ENCODE data around the gene CNOT4. TPM values are rescaled to one million over a fixed set of nuclear protein-coding genes. Genes with fewer than 3 reads are reported as not detected.
A peak's percentile ranks its signal among the peaks of the same experiment; 100 is the strongest.
"Not testable (repeated sequence)": the region's sequence is repeated elsewhere in the genome, so short reads cannot be mapped to it uniquely, and the experiment has no call there.

Gene CNOT4
- total RNA-seq, 3 donors from 2014 or later (not counting 1 experiment from before 2014, with no cell fraction given): 40.6 to 47.1 (median 40.7) TPM

DNA sequence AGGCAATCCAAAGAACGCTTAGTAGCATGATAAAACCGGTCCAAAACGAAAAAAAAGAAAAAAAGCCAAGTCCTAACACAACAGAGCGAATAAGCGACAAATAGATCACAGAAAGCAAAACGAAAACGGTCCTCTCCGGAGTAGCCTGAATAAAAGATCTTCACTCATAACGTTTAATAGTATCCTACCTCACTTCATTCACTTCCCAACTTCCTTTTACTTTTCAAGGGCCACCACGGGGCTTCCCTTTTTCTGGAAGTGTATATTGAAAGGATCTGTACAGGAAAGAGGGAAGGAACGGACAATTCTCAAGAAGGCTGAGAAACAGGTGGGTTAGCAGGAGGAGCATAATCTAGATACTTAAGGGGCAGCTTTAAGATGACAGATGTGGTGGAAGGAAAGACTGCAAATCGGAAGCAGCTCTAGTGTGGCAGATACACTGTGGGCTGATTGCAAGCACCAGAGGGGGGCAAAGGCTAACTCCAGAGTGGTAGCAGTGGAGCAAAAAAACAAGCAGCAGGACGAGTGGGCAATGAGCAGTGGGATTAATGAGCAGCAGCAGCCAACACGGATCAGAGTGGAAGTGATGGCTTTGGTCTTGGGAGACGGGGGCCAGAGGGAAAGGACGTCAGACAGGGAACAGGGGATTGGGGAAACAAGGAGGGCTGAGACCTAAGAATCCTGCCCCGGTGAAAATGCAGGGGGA lies 866 bp downstream of the CNOT4 start:
- intact Hi-C loops (cut with micrococcal nuclease): loop anchor here (5.0 kb wide), 1 partner anchor 297 kb away; the partner anchor contains the start of gene WDR91
- Histone ChIP-seq H3K36me3 (ENCODE audit: control insufficient read depth, insufficient read depth, low read length) (peaks cover 2% of the 10 kb centered on the region), H3K4me1 (ENCODE audit: control insufficient read depth, insufficient read depth, low read length) (peaks cover 12% of the 10 kb centered on the region), H3K27ac (ENCODE audit: low read length) (peak overlapping the region; percentile 95), H3K9me3 (ENCODE audit: control insufficient read depth, insufficient read depth, low read length) (no peaks in the 10 kb centered on the region), H3K27me3 (ENCODE audit: control insufficient read depth, insufficient read depth, low read length) (no peaks in the 10 kb centered on the region), H3K4me3 (ENCODE audit: low read length) (peak overlapping the region; percentile 88)
- DNase-seq (peak; percentile 20 to 58), ATAC-seq (peak in 1 of 3 donors; percentile 10)
- Mint-ChIP-seq H3K9me3 (no peaks in the 10 kb centered on the region), H3K36me3 (no peaks in the 10 kb centered on the region), H3K27me3 (ENCODE audit: low read depth in 2 of 2) (no peaks in the 10 kb centered on the region), H3K4me1 (peaks cover 8 to 9% of the 10 kb centered on the region in 2 donors), H3K27ac (no peak overlapping the region), H3K4me3 (no peak overlapping the region)
- TF ChIP-seq, protein P1, sequence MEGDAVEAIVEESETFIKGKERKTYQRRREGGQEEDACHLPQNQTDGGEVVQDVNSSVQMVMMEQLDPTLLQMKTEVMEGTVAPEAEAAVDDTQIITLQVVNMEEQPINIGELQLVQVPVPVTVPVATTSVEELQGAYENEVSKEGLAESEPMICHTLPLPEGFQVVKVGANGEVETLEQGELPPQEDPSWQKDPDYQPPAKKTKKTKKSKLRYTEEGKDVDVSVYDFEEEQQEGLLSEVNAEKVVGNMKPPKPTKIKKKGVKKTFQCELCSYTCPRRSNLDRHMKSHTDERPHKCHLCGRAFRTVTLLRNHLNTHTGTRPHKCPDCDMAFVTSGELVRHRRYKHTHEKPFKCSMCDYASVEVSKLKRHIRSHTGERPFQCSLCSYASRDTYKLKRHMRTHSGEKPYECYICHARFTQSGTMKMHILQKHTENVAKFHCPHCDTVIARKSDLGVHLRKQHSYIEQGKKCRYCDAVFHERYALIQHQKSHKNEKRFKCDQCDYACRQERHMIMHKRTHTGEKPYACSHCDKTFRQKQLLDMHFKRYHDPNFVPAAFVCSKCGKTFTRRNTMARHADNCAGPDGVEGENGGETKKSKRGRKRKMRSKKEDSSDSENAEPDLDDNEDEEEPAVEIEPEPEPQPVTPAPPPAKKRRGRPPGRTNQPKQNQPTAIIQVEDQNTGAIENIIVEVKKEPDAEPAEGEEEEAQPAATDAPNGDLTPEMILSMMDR (IDR thresholded peaks at IDR 0.05): no peak
- WGBS (ENCODE audit: insufficient coverage): under 1% methylated on average over 17 of the region's 17 CpGs

DNA sequence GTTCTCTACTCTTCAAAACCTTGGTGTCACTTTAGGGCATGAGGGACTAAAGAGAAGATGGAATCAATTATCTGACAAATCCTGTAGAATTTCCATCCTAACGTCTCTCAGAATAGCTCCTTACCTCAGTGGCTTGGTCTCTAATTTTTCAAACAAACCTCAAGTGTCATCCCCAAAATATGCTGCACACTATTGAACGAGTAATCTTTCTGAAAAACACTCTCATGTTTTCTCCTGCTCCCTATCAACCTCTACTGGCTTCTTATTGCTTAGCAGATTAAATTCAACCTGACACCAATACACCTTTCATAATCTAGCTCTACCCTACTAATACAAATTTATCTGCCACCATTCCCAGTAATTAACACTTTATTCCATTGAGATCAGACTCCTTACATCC lies 8.5 kb downstream of the CNOT4 start:
- no peaks in the 10 kb centered on the region for H3K36me3 ChIP-seq (ENCODE audit: control insufficient read depth, insufficient read depth, low read length)
- no peak overlapping the region for H3K27ac ChIP-seq (ENCODE audit: low read length)
- no peaks in the 10 kb centered on the region for H3K27me3 ChIP-seq (ENCODE audit: control insufficient read depth, insufficient read depth, low read length)
- no peak overlapping the region for H3K4me3 ChIP-seq (ENCODE audit: low read length)
- peaks cover 3% of the 10 kb centered on the region for H3K4me1 ChIP-seq (ENCODE audit: control insufficient read depth, insufficient read depth, low read length)
- ATAC-seq: no peak
- H3K9me3 ChIP-seq (ENCODE audit: control insufficient read depth, insufficient read depth, low read length): no peaks in the 10 kb centered on the region
- no peaks in the 10 kb centered on the region for H3K9me3 Mint-ChIP-seq
- no peak for DNase-seq
- no peak overlapping the region for H3K4me3 Mint-ChIP-seq
- intact Hi-C loops (cut with micrococcal nuclease): no loop called here
- H3K36me3 Mint-ChIP-seq: no peaks in the 10 kb centered on the region
- H3K4me1 Mint-ChIP-seq: peaks cover 48 to 50% of the 10 kb centered on the region in 2 donors
- no peak overlapping the region for H3K27ac Mint-ChIP-seq
- TF ChIP-seq, protein P1 (IDR thresholded peaks at IDR 0.05): no peak
- 74% methylated on average over 2 of the region's 2 CpGs for WGBS (ENCODE audit: insufficient coverage)
- H3K27me3 Mint-ChIP-seq (ENCODE audit: low read depth in 2 of 2): no peaks in the 10 kb centered on the region

DNA sequence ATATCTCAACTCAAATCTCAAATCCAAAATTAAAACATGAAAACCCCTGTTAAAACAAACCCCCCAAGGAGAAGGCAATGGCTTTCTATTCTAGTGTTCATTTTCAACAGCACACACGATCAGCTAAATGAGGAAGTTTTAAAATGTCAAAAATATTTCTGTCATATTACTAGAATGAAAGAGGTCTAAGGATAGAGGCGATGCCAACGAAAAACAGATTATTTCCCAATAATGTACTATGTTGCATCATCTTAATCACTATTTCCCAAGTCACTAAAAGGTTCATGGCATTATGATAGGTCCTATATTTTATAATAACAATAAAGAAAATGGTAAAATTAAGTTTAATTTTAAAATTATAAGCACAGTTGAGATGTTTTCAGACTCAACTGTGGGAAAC lies 10.1 kb downstream of the CNOT4 start:
- H3K27me3 ChIP-seq (ENCODE audit: control insufficient read depth, insufficient read depth, low read length): no peaks in the 10 kb centered on the region
- Mint-ChIP-seq H3K4me1 (peaks cover 50 to 51% of the 10 kb centered on the region in 2 donors), H3K9me3 (no peaks in the 10 kb centered on the region), H3K4me3 (no peak overlapping the region), H3K27me3 (ENCODE audit: low read depth in 2 of 2) (no peaks in the 10 kb centered on the region), H3K36me3 (no peaks in the 10 kb centered on the region), H3K27ac (peak overlapping the region in 1 of 2 donors; percentile 9)
- TF ChIP-seq, protein P1 (IDR thresholded peaks at IDR 0.05): no peak
- no peaks in the 10 kb centered on the region for H3K9me3 ChIP-seq (ENCODE audit: control insufficient read depth, insufficient read depth, low read length)
- no peak overlapping the region for H3K4me3 ChIP-seq (ENCODE audit: low read length)
- H3K36me3 ChIP-seq (ENCODE audit: control insufficient read depth, insufficient read depth, low read length): no peaks in the 10 kb centered on the region
- no peak for DNase-seq
- intact Hi-C loops (cut with micrococcal nuclease): no loop called here
- H3K27ac ChIP-seq (ENCODE audit: low read length): no peak overlapping the region
- no peak for ATAC-seq
- no CpG with 5 or more reads among the region's 3 CpGs for WGBS (ENCODE audit: insufficient coverage)
- H3K4me1 ChIP-seq (ENCODE audit: control insufficient read depth, insufficient read depth, low read length): peaks cover 3% of the 10 kb centered on the region

DNA sequence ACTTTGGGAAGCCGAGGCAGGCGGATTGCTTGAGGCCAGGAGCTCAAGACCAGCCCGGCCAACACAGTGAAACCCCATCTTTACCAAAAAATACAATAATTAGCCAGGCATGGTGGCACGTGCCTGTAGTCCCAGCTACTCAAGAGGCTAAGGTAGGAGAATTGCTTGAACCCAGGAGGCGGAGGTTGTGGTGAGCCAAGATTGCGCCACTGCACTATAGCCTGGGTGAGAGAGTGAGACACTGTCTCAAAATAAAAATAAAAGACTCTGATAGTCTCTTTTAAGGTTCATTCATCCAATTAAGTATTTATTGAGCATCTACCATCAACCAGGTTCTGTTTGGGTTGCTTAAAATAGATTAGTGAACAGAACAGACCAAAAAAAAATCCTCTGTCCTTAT lies 12.7 kb downstream of the CNOT4 start:
- H3K4me1 ChIP-seq (ENCODE audit: control insufficient read depth, insufficient read depth, low read length); H3K27ac ChIP-seq (ENCODE audit: low read length); H3K4me3 ChIP-seq (ENCODE audit: low read length); H3K27me3 Mint-ChIP-seq (ENCODE audit: low read depth in 2 of 2); DNase-seq; H3K27me3 ChIP-seq (ENCODE audit: control insufficient read depth, insufficient read depth, low read length); H3K36me3 ChIP-seq (ENCODE audit: control insufficient read depth, insufficient read depth, low read length); H3K4me3 Mint-ChIP-seq; ATAC-seq; H3K36me3 Mint-ChIP-seq; H3K9me3 ChIP-seq (ENCODE audit: control insufficient read depth, insufficient read depth, low read length); intact Hi-C loops (cut with micrococcal nuclease); H3K9me3 Mint-ChIP-seq: not testable (repeated sequence)
- 100% methylated on average over 6 of the region's 6 CpGs for WGBS (ENCODE audit: insufficient coverage)
- Mint-ChIP-seq H3K4me1 (peaks cover 45 to 54% of the 10 kb centered on the region in 2 donors), H3K27ac (peak overlapping the region in 1 of 2 donors; percentile 35)
